RCC 7860 (cell line): ENCODE measurements around the gene CDHR2.

ENCODE experiments used
- DNase-seq: peaks from one replicate; pipeline ENCODE4 v3.0.0-alpha.2; 2015; ENCODE audit warnings: low spot score
- FAIRE-seq: peaks from 2 replicates; lab custom pipeline; 2012; peaks lifted over from hg19 to GRCh38; lab: Jason Lieb, UNC

The CDHR2 gene

DNA sequence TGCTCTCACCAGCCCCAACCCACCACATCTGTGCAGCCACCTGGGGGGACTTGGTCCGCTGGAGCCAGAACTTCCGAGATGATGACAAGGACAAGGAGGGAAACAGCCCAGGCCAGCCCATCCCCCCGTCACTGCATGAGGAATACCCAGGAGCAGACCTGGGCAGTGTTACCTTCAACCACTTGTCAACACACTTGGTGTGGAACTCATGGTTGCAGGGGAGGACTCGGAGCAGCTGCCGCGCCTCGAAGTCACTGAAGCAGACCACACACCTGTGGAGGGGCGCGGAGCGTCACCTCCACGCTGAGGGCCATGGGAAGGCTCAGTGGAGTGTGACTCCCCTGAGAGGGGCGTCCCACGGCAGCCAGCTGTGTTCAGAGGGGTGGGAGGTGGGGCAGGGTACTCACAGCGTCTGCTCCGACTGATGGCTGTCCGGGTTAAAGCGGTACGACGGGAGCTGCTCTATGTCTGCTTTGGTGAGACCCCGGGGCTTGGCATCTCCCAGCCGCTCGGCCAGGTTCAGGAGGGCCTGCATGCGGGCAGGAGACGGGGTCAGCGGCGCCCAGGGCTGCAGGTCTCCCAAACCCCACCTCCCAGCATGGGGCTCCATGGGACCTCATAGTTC, 19.9 kb upstream of the CDHR2 start:
- DNase-seq (no peak), FAIRE-seq (no peak)

DNA sequence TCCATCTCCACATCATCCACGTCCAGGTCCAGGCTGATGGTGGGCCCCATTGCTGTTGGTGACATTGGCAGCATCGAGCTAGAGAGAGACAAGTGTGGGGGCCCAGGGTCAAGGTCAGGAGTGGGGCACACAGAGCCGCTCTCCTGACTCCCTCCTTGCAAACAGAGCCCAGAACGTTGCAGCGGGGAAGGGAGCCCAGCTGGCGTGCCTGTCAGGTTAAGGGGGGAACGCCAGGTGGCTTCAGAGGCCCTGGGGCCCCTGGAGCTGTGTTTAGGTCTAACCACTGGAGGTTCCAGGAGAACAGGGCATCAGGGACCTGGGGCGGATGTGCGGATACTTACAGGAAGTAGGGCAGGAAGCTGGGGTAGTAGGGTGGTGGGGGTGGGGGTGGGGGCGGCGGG, 19.4 kb upstream of the CDHR2 start:
- DNase-seq, result no peak
- no peak for FAIRE-seq

DNA sequence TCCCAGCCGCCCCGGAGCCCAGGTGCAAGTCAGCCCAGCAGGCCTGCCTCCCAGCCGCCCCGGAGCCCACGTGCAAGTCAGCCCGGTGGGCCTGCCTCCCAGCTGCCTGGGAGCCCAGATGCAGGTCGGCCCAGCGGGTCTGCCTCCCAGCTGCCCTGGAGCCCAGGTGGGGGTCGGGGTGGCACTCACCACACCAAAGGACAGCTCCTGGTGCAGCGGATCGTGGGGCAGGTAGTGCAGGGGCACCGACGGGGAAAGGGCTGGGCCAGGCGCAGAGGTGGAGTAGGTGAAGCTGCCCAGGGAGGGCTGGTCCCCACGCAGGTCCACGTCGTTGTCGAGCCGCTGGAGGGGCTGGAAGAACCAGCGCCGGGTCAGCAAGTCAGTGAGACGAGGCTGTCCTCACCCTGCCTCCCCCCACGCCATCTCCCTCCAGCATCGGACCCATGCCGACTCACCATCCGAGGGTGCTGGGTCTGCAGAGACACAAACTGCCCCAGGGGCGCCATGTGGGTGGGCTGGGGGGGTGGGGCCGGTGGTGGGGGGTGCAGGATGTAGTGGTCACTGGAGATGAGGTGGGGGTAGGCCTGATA, 18.7 kb upstream of the CDHR2 start:
- FAIRE-seq, result no peak

DNA sequence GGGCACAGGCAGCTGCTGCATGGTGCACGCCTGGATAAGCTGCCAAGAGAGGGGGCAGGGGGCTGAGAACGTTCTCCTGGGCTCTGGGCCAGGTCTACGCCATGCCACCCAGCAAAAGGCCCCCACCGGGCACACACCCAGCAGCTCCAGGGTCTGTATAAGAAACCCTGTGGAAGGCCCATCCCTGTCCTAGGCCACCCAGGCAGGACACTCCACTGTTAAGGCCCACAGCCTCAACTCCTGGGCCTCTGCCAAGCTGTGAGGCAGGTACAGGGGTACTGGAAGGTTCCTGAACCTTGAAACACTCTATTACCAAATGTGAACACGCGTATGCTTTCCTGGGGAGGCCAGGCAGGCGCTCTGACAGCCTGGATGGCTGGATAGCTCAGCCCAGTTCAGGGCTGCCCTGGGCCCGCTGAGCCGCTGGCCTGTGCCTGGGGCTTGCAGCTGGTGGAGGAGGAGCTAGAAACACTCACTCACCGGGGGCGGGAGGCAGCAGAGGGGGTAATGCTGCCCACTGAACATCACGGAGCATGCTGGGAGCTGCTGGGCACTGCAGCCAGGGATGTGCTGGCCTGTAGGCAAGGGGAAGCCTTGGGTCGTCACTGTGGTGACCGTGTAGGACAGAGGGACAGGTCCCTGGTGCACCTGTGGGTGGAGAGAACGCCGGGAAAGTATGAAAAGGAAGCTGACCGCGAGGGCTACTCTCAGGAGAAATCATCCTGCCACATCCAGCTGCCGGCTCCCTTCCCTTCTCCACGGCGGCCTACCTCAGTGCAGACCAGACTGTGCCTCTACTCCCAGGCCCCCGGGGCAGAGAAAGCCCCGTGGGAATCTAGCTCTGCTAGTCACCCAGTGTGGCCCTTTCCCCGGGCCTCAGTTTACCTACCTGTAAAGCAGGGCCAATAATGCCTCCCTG, 17.9 kb upstream of the CDHR2 start:
- DNase-seq (no peak), FAIRE-seq (no peak)

More for the DNA sequence above, 18.7 kb upstream of the CDHR2 start:
- no peak for DNase-seq

DNA sequence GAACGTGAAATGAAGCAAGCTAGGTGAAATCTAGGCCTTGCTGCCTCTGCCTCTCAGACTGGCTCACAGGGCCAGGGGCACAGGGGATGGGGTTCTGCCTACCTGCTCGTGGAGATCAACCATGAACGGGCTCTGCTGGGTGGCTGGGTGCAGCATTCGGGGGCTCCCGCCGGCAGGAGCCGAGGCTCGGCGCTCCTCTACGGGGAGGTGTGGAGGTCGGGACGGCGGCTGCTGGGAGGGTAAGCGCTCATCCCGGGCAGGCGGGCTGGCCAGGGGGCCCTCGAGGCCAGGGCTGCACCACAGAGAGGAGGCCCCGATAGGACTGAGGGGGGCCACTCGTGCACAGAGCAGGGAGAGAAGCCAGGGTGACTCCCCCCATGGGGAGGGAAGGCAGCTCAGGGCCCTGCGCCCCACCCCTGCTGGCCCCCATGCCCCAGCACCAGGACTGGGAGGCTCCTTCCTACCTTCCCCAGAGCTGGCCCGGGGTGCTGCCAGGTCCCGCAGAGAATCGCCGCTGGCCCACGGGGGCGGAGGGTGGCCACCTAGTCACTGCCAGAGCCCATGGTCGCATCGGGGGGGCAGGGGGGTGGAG, 17.1 kb upstream of the CDHR2 start:
- DNase-seq (no peak), FAIRE-seq (no peak)

DNA sequence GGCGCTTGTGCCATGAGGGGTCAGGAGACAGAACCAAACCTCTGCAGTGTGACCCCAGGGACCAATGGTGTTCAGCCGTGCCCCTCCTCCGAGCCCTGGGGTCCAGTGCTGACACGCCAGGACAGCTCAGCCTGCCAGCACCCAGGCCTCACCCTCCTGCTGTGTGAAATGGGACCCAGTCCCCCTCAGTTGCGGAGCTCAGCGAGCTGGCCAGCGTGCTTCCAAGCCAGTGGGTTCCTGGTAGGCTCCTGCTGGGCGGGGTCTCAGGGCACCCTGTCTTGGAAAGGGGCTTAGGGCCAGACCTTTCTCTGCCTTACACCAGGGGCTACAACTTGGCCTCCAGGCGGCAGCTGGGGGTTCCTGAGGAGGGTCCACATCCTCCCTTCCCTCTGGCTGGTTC, 16.3 kb upstream of the CDHR2 start:
- no peak for FAIRE-seq
- no peak for DNase-seq

DNA sequence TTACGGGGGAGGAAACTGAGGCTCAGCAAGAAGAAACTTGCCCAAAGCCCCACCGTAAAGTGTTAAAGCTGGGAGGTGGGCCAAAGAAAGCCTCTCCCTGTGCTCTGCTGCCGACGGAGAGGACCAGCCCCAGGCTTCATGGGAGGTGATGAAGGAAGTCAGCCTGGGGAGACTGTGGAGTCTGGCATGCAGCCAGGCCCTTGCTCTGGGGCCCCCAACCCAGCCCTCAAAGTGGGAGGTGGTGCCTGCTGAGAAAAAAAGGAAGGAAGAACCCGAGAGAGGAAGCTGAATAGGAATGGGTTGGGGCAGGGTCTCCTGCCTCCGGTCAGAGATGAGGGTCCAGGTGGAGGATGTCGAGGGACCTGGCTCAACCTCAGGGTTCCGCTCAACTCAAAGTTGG, 15.8 kb upstream of the CDHR2 start:
- DNase-seq, result no peak

DNA sequence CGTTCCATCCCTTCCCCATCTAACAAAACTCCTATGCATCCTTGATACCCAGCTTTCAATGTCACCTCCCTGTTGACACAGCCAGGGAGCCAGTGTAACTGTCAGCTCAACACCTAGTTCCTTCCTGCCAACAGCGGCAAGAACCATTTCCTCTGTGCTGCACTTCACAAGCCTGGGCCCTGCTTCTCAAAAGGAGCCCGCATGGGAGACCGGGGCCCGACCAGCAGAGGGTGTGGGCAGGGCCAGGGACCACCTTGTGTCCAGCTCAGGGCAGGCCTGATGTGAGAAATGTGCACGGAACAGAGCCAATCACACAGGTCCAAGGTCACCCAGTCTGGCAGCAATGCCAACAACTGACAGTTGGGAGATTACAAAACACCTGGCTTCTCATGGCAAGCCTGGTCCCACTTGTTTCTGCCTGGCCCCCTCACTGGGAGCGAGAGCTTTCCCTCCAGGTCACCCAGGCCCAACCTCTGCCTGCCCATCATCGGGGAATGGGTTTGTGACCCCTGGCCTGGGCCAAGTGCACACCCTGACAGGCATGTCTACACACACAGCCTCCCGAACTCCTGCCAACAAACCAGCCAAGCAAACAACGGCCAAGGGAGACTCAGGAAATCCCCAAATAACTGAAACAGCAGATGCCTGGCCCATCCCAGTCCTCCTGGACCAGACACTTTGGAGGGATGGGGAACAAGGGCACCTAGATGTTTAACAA, 15.1 kb upstream of the CDHR2 start:
- no peak for FAIRE-seq
- DNase-seq, result no peak

More for the DNA sequence above, 15.8 kb upstream of the CDHR2 start:
- FAIRE-seq, result no peak

DNA sequence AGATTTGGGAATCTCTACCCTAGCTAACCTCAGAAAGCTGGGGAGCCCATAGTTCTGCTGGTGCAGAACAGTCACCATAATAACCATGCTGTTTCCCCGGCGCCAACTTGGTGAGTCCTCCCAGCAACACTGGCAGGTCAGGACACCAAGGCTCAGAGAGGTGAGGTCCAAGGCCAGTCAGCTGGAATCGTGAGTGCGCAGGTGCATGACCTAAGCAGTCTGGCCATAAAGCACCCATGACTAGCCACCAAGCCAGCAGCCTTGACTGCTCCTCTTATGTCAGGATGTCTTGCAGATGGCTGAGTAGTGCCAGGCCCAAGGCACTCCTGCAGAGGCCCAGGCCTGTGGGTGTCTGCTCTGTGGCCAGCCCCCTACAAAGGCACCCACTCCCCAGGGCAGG, 14.5 kb upstream of the CDHR2 start:
- no peak for FAIRE-seq
- DNase-seq, result peak; percentile 14

DNA sequence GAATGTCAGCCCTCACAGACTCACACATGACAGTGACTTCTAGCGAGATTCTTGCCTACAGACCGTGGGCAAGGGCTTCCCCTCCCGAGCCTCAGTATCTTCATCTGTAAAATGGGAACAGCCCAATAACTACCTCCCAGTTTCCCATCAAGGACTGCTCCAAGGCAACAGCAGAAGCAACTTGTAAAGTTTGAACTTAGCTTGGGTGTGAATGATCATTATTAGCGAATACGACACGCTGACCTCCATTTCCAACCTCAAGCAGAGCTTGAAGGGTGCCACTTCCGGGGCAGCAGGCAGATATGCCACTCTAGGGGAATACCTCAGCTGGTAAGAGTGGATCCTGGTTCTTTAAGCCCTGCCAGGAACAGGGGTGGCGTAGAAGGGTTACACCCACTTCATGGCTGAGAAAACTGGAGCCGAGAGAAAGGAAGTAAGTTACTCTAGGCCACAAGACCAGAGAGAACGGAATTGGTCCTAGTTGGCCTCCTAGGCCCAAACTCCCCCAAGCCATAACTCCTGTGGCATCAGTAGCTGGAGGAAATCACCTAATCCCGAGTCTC, 14.0 kb upstream of the CDHR2 start:
- FAIRE-seq (no peak), DNase-seq (peak; percentile 18)

DNA sequence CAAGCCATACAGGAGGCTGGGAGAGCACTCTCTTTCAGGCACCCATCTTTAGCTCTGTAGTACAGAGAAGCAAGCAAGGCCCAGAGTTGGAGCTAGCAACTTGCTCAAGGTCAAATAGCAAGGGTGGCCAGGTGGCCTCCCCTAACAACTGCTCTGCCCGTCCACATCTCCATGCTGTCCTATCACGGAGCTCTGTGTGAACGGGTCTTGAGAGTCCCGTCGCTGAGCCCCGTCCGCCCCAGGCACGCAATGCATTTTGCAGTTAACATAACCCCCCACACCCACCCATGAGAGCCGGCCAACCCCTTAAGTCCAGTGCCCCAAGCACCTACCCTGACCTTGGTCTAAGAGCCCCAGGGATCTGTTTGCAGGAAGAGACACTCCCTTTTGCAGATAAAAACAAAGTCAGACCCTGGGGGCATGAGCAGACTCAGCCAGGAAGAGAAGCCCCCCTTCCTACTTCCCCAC, 13.4 kb upstream of the CDHR2 start:
- FAIRE-seq (no peak), DNase-seq (no peak)

DNA sequence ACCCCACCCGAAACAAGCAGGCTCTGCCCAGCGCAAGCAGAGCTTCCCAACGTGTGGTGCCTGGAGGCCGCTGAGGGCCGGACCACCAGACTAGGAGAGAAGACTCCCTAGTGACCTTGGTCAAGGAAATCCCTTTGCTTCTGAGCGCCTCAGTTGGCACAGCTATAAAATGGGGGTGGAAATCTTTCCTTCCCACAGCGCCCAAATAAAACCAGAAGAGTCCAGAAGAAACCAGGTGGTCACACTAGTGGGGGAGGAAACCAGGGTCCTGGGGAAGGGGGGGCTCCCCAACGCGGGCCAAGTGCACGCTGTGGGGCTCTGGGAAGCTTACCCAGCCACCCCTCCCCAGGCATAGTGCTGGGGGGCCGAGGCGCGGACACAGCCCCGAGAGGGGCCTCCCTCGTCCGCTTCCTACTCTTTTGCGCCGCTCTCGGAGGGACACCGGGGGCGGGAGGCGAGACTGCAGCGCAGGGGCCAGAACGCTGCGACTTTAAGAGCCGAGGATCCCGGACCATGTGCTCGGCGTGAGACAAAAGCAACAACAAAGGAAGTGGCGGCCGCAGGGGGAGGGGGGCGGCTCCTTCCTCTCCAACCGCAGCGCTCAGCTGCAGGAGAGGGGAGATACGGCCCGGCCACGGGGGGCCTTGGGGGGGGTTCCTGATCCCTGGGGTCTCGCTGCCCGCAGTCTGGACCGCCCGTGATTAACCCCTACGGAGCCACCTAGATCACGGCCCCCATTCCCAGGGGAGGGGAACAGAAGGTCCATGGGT, 12.8 kb upstream of the CDHR2 start:
- FAIRE-seq, result no peak
- peak; percentile 61 for DNase-seq

DNA sequence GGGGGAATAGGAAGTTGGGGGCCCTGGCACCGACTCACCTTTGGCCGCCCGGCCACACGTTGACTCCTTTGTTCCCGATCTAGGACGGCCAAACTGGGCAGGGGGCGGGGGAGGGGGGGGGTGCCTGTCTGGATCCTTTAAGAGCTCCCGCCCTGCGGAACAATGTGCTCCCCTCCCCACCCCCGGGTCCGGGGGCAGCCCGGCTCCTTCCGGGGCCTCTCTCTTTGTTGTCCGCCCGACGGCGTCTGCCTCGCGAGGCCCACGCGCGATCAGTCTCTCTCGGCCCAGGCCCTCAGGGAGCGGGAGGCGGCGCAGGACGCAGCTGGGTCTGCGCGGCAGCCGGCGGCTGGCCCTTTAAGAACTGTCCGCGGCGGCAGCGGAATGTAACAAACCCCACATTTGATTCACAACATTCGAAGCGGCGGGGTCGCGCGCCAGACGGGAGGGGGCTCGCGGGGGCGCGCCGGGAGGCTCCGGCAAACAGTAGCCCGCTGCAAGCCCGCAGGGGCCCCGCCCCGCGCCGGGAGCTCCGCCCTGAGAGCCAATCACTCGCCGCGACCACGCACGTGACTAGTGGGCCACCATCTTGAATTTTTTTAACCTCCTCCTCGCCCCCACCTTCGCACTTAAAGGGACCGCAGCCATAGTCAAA, 12.1 kb upstream of the CDHR2 start, which contains the start of gene RNF44:
TSS of gene RNF44 (minus strand) at position 501 of the 652 bp plus-strand sequence. CDS start 4,930 bp downstream, outside the sequence.
- FAIRE-seq, result no peak
- DNase-seq, result peak; percentile 93

DNA sequence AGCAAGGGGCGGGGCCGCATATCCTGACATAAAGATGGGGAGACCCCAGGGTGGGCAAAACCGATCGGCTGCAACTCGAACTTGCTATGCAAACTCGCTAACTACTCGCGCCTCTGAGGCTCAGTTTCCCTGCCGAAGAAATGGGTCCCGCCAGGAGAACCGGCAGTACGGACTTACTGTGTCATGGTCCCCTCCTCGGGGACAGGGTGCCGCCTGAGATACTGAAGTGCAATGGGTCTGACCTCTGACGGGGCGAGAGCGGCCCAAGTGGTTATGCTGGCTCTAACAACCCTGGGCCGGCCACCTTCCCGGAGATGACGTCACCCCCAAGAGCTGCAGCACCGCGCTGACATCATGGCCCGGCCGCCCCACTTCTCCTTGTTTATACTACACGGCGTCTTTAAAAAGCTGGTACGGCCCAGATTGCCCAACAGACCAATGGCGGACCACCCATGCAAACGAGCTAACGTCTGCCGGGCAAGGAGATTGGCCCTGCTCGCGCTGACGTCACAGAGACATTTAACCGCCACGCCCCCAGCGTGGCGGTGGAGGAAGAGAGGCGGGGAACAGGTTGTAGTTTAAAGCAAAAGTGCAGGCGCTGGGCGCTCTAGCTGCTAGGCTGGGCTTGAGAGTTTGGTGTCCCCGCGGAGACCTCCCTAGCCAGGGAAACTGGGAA, 11.4 kb upstream of the CDHR2 start:
- DNase-seq, result peak; percentile 97
- peak; percentile 80 for FAIRE-seq

DNA sequence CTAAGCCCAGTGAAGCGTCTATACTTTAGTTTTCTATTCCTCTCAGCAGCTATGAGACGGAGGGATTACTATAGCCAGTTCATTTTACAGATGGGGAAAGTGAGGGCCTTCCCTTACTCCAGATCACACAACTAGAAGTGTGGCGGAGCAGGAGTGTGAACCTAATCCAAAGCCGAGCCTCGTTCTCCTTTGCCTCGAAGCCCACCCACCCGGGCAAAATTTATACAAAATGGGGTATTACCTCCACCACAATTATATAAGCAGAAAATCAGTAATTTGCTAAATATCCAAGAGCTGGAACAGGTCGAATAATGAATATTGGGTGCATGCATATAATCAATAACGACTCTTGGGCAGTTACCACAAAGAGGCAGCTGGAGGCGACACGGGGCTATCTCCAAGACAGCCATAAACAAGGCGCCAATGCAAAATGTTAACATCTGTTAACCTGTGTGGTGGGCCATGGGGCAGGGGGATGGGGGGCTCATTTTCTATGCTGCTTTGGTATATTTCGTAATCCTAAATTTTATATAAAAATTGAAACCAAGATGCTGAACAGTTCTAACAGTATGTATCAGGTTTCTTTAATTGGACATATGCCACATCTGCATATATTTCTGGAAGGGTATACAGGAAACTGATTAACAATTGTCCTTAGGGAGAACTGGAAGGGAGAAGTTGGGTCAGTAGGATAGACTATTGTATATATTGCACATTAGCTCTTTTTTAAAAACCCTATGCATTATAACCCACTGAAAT, 10.7 kb upstream of the CDHR2 start:
- DNase-seq (no peak), FAIRE-seq (no peak)

DNA sequence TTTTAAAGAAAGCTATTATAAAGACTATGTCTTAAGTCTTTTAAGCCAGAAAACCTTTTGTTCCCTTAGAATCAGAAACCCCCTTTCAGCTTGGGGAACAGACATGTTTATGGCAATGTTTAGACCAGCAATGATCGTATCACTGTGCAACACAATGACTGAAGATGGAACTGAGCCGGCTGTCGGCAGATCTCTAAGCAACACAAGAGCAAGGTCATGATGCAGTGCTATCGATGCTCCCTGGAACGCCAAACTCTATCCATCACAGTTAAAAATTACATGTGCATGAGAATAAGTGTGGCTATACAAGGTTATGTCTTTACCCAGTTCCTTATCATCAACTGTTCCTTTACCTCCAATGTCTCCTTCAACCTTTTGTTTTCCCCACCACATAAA, 10.2 kb upstream of the CDHR2 start:
- FAIRE-seq, result no peak
- DNase-seq, result no peak

DNA sequence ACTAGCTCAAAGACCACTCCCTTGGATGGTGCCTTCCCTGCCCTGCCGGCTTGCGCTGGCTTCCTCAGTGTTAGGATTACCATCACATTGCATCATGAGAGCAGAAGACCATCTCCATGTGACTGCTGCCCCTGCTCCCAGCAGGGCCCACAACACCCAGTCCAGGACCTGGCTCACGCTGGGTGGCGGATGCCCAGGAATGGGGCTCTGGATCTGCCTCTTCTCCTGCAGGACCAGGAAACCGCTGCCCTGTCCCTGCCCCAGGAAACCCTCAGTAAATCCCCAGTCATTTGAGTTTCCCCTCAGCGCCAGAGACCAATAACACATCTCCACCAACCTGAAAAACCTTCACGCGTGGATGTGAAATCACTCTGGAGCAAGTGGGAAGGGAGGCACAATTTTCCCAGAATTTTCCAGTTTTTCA, 8.7 kb upstream of the CDHR2 start:
- FAIRE-seq, result no peak
- DNase-seq, result no peak

DNA sequence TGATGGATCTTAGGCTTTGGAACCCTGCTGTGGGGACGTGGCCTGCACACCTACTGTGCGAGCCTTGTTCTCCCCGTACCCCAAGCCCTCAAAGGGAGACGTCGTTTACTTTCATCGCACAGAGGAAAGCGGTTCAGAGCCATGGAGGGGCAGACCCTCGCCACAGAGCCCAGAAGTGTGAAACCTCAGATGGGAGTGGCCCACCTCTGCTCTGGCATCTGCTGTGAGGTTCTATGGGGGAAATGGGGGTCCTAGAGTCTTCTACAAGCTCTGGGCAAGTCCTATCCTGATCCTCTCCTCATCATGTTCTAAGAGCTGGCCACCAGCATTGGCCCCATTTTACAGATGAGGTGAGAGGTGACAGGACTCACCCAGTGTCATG, 8.2 kb upstream of the CDHR2 start:
- DNase-seq, result no peak
- FAIRE-seq, result no peak
